ENCODE measurements around the gene SPACA7. TPM values are rescaled to one million over a fixed set of nuclear protein-coding genes. Genes with fewer than 3 reads are reported as not detected.
"Not testable (repeated sequence)": the region's sequence is repeated elsewhere in the genome, so short reads cannot be mapped to it uniquely, and the experiment has no call there.

SPACA7 gene
- total RNA-seq, 1 donor from 2014 or later, result not detected

DNA sequence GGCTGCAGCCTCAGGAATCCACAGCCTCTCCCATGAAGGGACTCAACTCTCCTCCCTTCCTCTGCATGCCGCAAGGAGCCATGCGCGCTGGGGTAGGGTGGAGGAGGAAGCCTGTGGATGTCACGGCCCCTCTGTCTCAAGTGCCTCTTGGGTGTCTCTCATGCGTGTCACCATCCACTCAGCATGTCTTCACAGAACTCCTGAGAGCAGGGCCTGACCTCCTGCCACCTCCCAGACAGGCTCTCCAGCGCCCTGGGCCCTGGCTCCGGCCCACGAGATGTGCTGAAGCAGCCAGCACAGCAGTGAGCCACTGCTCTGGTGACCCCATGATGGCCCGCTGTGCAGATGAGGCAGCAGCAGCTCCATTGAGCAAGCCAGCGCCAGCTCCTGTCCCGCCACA is 25.9 kb upstream of the SPACA7 start:
- DNase-seq, result no peak

DNA sequence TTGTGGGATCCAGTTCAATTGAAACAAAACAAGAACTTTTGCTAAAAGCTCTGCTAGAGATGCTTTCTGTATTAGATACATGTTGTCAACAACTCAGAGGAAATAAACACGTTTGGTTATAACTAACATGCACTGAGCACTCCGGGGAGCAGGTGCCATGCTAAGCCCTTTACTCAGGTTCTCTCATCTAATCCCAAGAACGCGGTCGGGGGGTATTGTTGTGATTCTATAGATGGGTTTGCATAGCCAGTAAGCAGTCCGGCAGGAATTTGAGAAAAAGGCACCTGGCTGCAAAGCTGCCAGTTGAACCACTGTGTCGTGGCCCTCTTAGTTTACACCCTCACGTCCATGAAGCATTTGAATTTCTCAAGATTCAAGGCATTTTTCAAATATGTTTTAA is 24.3 kb upstream of the SPACA7 start:
- no peak for DNase-seq

DNA sequence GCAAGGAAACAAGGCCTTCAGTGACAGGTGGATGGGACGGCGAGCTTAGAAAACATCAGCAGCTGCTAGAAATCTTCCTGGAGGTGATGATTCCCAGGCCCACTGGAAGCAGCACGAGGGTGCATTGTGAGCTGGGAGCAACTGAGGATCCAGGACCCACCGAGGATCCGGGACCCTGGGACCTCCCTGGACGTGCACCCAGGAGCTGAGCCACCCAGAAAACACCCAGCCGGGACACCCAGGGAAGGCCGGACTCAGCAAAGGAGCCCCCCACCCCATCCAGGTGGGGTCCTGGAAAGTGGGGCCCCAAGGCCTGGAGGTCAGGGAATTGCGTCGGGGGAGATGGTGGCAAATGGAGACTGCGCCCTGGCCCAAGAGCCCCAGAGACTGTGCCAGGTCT is 22.3 kb upstream of the SPACA7 start:
- no peak for DNase-seq

DNA sequence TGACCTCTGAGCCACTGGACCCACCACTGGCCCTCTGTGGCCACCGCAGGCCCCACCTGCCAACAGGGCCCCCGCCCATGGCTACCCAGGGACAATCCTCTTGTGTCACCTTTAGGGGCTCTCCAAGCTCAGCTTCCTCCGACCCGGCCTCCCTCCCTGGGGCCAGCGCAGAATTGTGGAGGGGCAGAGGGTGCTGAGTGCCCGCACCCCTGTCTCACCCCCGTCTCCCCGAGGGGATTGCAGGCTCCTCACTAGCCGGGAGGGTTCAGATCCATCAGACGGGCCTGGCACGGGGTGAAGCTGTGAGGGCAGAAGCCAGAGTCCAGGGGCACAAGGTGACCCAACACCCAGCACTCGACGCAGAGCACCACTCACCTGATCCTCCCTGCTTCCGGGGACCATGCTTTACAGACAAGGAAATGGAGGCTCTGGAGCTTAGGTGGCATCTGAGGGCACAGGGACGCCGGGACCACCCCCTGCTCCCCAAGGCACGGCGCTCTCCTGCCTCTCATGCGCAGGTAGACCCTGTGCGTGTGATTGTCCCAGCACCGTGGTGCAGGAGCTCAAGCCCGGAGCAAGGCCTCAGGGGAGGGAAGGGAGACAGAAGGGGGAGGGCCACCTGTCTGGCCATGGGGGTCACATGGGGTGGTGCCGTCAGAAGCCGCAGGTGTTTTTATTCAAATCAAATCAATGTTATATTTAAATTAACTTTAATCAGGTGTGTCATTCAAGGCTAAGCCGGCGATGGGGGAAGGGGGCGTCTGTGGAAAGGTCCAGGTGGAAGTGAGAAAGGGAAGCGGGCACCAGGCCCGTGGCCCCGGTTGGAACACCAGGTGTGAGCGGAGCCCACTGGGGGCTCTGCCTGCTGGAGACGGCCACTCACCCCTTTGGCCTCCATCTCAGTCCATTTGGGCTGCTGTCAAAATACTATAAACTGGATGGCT is 21.6 kb upstream of the SPACA7 start:
- DNase-seq, result no peak

DNA sequence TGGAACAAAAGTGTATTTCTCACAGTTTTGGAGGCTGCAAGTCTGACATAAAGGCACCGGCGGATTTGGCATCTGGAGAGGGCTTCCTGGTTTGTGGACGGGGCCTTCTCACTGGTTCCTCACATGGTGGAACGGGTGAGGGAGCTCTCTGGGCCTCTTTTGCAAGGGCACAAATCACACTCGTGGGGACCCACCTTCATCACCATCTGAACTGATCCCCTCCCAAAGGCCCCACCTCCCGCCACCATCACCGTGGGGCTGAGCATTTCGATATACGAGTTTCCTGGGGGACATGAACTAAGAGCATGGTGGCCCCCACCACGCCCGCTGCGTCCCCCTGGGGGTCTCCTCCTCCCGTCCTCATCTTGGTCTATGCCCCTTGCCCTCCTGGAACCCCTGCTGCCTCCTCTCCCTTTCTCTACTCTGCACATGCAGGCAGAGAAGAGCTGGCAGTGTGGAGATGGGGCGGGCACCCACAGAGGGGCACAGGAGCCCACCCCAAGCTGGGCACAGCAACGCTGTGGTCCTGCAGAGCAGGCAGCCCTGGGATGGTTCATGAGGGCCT is 20.8 kb upstream of the SPACA7 start:
- DNase-seq, result no peak

DNA sequence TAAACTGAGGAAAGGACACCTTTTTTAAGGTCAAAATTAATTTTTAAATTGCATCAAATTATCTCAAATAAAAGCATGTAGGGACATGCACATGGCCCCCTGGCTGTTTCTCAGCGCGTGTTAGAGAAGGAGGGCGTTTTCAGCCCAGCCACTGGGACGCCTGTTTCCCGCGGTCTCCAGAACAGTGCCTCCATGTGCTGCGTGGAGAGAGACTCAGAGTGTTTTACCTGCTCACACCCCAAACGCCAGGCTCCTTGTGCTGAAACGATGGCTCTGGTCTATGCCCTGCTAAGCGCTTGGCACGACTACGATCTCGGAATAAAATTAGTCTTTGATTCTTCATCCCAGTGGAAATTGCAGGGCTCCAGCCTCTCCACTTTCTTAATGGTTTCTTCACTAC is 20.0 kb upstream of the SPACA7 start:
- no peak for DNase-seq

DNA sequence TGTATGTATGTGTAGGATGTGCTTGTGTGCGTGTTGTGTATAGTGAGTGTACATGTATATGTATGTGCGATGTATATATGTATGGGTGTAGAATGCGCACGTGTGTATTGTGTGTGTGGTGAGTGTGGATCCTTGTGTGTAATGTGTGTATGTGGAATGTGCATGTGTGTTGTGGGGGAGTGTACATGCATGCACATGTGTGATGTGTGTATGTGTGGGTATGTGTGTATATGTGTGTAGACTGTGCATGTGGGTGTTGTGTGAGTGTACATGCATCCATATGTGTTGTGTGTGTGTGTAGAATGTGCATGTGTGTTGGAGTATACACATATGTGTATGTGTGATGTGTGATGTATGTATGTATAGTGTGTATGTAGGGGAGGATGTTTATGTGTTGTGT is 18.0 kb upstream of the SPACA7 start:
- DNase-seq, result no peak

DNA sequence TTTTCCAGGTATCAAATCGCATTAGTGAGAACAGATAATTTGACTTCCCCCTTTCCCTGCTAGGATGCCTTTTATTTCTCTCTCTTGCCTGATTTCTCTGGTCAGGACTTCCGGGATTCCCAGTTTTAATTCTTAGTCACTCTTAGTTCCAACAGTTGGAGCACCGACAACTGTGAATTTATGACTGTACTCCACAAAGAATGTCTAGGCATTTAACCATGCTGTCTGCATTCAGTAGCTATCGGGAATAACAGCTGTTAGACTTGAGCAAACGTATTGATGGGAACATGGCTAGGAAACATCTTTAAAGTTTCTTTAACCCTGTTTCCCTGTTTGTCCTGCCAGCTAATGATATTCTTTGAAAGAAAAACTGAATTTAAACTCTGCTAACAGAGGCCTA is 14.1 kb upstream of the SPACA7 start:
- DNase-seq, result no peak

DNA sequence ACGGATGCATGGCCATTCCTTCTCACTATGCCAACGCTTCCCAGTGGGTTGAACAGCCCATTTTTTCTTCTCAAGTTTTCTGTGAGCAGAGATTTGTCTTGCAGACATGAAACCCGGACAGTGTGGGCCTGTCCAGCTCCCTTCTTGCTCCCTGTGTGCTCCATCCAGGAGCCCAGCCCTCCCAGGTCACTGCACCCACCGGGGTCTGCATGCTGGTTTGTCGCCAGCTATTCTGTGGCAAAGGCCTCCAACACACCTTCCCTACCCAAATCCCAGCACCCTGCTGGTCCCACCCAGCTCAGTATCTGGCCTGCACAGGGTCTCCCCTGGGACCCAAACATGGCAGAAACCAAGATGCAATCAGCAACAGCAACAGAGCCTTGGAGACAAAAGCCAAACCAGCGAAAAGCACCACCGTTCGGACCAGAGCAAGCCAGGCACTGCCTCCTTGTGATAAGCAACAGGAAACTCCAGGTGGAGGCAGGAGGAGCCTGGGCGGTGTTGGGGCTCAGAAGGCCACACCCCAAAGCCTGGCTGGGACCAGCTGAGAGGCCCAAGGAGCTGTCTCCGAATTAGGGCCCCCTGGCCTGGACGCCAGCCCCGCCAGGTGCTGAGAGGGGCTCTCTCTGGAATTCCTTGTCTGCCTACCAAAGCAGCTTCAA is 12.2 kb upstream of the SPACA7 start:
- DNase-seq, result no peak

DNA sequence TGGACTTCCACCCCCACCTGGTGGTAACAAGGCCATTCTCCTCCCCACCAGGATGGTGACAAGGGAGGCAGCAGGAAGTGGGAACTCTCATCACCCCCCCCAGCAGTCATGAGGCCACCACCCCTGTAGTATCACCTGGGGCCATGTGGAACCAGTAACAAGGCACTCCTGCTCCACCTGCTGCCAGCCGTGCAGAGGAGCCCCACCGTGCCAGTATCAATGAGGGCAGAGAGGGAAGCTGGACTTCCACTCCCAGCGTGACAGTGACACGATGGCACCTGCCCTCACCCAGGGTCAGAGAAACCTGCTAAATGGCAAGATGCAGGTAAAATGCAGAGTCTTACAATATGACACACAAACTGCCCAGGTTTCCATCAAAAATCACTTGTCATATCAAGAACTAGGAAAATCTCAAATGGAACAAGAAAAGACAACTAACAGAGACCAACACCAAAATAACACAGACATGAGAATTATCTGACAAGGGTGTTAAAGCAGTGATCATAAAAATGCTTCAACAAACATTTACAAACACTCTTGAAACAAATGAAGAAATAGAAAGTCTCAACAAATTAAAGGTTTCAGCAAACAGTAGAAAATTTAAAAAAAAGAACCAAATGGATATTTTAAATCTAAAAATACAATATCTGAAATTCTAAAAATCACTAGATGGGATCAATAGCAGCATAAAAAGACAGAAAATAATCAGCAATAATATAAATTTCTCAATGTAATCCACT is 9.1 kb upstream of the SPACA7 start:
- no peak for DNase-seq

DNA sequence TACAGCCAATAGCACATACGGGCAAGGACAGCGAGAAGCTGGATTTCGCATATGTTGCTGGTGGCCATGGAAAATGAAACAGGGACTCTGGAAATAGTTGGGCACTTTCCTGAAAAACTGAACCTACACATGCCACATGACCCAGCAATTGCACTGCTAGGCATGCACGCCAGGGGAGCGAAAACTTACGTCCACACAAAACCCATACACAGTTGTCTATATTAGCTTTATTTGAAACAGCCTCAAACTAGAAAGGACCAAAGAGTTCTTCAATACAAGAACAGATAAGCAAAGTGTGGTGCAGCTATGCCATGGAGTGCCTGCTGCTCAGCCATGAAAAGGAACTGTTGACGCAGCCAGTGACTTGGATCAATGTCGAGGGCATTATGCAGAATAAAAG is 7.3 kb upstream of the SPACA7 start:
- DNase-seq, result no peak

DNA sequence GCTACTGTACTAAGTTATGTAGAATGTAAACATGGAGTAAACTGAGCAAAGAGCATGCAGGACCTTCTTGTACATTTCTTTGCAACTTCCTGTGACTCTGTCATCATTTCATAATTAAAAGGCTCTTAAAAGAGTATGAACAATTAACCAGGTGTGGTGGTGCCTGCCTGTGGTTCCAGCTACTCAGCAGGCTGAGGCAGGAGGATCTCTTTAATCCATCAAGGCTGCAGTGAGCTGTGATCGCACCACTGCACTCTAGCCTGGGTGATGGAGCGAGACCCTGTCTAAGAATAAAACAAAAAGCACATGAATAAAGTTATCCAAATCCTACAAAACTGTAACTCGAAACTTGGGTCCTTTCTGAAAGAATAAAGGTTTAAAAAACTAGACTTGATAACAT is 5.8 kb upstream of the SPACA7 start:
- no peak for DNase-seq

DNA sequence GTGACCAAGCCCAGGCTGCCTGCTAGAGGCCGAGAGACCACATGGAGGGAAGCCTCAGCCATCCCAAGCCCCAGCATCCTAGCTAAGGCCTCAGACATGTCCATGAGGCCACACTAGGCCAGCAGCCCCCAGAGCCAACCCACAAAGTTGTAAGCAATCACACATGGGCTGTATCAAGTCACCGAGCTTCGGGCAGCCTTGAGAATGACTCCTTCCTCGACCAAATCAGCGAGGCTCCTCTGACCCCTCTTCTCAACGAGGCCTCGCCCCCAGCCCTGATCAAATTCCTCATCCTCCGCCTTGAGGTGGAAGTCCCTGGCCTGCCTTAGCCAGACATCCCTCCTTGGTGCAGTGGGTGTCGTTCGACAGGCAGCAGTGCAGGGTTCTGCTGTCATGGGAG is 1.9 kb upstream of the SPACA7 start:
- DNase-seq, result no peak

DNA sequence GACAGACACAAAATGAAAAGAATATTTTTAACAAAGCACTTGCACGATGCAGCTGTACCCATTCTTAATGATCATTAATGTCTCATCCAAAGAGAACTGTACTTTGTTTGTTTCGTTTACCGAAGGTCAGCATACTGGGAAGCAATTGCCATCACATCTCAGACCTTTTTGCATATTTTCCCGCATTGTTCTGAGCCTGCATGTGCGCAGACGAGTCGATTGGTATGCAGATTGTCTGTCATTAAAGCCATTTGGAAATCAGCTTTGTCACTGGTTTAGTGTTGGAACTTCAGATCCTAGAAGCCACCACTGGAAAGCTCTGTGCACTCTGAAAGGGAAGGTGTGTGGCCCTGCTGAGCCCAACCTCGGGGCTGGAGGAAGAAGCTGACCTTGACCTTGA is 15.6 kb downstream of the SPACA7 start:
- DNase-seq, result no peak

DNA sequence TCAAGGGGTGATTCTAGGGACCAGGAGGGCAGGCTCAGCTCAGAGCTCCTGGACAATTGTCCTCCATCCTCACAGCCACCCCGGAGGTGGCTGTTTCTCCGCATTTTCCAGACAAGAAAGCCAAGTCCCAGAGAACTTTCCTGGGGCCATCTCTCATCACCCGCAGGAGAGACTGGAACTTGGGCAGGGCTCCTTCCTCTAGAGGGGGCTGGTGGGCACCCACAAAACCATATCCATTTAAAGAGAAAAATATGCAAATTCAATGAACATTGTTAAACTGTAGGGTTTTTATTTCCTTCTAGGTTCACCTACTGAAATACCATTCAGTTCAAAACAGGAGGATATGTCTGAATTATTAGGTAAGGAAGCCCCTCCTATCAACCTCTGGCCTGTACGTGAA is 16.6 kb downstream of the SPACA7 start:
- no peak for DNase-seq

DNA sequence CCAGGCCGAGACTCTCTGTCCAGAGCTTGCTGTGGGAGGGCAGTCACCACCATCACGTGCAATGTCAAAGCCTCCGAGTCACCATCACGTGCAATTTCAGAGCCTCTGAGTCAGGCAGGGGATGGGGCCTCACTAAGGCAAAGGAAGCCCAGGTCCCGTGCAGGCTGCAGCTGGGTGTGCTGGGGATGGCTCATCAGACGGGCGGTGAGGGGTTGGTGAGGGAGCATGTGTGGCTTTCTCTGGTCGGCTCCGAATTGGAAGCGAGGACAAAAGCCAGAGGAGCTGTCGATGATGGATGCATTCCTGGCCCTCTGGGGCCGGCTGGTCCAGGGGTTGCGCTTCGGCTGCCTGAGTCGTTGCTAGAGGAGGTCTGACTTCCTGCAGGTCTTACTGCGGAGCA is 18.9 kb downstream of the SPACA7 start:
- not testable (repeated sequence) for DNase-seq

DNA sequence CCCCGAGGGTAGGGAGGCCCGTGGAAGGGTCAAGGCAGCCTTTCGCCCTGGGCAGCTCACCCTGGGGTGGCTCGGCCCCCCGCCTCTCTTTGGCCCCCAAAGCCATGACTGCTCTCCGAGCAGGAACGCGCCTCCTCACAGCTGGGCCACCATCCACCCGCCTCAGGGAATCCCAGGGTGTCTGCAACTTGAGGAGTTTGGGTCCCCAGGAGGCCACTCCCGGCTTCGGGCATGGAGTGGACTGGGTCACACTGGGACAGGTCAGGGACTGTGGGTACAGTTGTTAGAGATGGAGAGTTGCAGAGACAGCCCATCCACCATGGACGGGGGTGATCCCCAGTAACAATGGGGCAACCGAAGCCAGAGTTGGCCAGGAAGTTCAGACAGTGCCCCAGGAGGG is 19.8 kb downstream of the SPACA7 start:
- DNase-seq, result not testable (repeated sequence)

DNA sequence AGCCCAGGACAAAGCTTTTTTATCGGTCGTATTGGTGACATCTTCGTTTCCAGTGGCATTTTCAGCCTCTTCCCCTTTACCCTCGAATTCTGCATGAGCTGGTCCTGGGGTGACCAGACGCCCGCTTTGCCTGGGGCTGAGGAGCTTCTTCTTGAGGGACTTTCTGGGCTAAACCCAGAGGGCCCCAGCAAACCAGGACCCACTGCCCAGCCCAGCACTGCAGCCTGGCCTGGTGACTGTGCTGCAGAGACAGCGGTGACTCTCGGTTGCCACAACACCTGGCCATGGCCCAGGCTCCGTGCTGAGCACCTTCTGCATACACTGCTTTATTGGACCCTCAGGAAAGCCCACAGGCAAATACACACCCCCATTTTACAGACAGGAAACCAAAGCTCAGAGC is 21.0 kb downstream of the SPACA7 start:
- DNase-seq, result no peak

DNA sequence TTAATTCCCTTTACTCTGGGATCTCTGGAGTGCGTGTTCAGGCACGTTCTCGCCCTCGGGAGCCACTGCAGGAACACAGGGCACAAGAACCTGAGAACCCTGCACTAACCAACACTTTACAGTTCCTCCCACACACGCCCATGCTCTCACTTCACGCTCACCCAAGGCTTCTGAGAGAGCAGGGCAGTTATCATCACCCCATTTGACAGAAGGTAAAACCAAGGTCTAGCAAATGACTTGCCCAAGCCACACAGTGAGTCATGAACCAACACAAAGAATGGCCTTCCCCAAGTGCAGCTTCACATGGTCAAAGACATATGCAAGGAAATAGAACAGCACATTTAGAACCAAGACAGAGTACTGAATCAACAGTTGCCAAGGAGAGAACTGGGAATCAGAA is 22.2 kb downstream of the SPACA7 start:
- DNase-seq, result not testable (repeated sequence)

DNA sequence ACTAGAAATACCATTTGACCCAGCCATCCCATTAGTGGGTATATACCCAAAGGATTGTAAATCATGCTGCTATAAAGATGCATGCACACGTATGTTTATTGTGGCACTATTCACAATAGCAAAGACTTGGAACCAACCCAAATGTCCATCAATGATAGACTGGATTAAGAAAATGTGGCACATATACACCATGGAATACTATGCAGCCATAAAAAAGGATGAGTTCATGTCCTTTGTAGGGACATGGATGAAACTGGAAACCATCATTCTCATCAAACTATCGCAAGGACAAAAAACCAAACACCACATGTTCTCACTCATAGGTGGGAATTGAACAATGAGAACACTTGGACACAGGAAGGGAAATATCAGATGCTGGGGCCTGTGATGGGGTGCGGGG is 33.7 kb downstream of the SPACA7 start:
- DNase-seq, result not testable (repeated sequence)

DNA sequence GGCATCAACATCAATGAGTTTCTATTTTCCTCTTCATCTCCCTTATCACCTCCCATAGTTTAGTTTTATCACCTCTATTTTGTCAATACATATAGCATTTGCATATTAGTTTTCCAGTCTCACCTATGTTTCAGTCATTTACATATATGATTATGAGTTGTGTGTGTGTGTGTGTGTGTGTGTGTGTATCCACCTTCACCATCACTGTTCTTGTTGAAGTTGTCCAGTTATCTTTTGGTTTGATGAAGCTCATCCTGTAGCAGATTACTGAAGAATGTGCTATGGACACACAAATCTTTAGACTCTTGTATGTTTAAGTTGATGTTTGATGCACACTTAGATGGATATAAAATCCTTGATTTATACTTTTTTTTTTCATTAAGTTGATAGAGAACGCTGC is 40.5 kb downstream of the SPACA7 start:
- no peak for DNase-seq

DNA sequence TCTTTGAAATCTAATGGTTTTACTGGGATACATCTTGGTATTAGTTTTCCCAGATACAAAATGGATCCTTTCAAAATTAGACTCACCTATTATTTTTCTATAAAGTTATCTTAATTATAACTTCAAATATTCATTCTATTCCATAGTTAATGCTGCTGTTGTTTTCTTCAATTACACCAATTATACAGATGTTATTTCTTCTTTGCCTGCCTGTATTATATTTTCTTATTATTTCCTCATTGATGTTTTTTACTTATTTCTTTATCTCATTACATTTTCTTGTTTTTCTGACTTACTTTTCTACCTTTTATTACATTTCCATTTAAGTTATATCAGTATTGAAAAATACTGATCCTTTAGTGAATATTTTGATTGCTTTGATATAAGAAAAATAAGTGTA is 40.9 kb downstream of the SPACA7 start:
- no peak for DNase-seq

DNA sequence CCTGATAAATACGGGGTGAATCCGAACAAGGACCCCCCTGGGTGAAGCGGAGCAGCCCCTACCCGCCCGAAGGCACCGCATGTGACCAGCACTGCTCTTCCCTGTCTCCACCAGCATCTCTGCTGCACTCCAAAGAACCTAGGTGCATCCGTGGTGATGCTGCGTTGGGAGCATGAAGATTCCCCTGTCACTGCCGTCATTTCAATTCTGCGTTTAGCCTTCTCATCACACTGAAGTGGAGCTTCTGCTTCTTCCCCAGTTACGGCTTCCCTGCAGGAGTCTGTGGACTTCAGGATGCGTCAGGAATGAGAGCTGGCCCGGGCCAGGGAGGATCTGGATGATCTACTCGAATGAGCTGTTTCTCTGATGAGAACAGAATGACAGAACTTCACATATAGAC is 47.9 kb downstream of the SPACA7 start:
- no peak for DNase-seq

Data from skin of body (tissue), 2 donors.